Kidney (tissue), 14 donors: ENCODE data around the gene ARFGEF3. TPM values are rescaled to one million over a fixed set of nuclear protein-coding genes. Genes with fewer than 3 reads are reported as not detected.

ENCODE experiments used
- DNase-seq, 5 donors: peaks; one replicate each; pipeline ENCODE4 v3.0.0-alpha.2; 2013 to 2020
- FAIRE-seq: peaks from 2 replicates; lab custom pipeline; 2012; peaks lifted over from hg19 to GRCh38; lab: Jason Lieb, UNC
- H3K27ac ChIP-seq, 2 donors: one replicate each; pipeline ENCODE4 v1.7.0; 2013; ENCODE audit warnings: low read depth in 2 of 2, low read length in 2 of 2, inconsistent platforms in 1 of 2
- H3K27me3 ChIP-seq: one replicate; pipeline ENCODE4 v1.7.1; 2013; ENCODE audit warnings: low read length, inconsistent platforms; ENCODE audit not compliant: control insufficient read depth, insufficient read depth
- H3K36me3 ChIP-seq, 3 donors: one replicate each; pipeline versions ENCODE4 v1.7.0 to v1.7.1; 2013; ENCODE audit warnings: low read length in 3 of 3, control low read depth in 1 of 3, inconsistent platforms in 1 of 3; ENCODE audit not compliant: insufficient read depth in 3 of 3, control insufficient read depth in 2 of 3
- H3K4me1 ChIP-seq, 3 donors: one replicate each; pipeline versions ENCODE4 v1.7.0 to v1.7.1; 2013; ENCODE audit warnings: low read length in 3 of 3, inconsistent platforms in 1 of 3, low read depth in 1 of 3; ENCODE audit not compliant: control insufficient read depth in 2 of 3, insufficient read depth in 2 of 3
- H3K4me3 ChIP-seq, 3 donors: one replicate each; pipeline versions ENCODE4 v1.7.0 to v1.8.1; 2013; ENCODE audit warnings: low read length in 3 of 3, control low read depth in 1 of 3, inconsistent platforms in 1 of 3
- H3K9ac ChIP-seq, 3 donors: one replicate each; pipeline versions ENCODE4 v1.7.0 to v1.7.1; 2013; ENCODE audit warnings: low read length in 3 of 3, control low read depth in 1 of 3, inconsistent platforms in 1 of 3
- H3K9me3 ChIP-seq, 3 donors: one replicate each; pipeline versions ENCODE4 v1.7.0 to v1.7.1; 2013; ENCODE audit warnings: low read length in 3 of 3, control low read depth in 1 of 3, inconsistent platforms in 1 of 3; ENCODE audit not compliant: control insufficient read depth in 2 of 3, insufficient read depth in 1 of 3
- CTCF ChIP-seq: IDR thresholded peaks from 3 replicates; pipeline ENCODE4 v1.5.1; 2012; ENCODE audit warnings: mild to moderate bottlenecking, moderate library complexity, borderline replicate concordance; ENCODE audit not compliant: insufficient read depth; ENCODE audit errors: extremely low read depth
- intact Hi-C: fragments of 100-400 bp; cut with DNase I; formaldehyde crosslinking; loops from one replicate; pipeline ENCODE4 v1.11.1; 2022
- polyA plus RNA-seq: library from polyadenylated mRNA; stranded (reverse); fragments of 350-450 nt; fragmentation: Illumina TruSeq; extraction: RNeasy Lipid Tissue Mini Kit (QIAGEN cat#74804); gene quantifications from one replicate; pipeline ENCODE4 v1.2.3, GENCODE V29; 2014; ENCODE audit warnings: low read depth, low replicate concordance; ENCODE audit not compliant: insufficient read depth
- total RNA-seq: library from RNA; stranded (reverse); fragmentation: NEBNext Ultra II Directional; extraction: Animal tissue kit (Norgen Biotek cat#: 25700); gene quantifications from one replicate; pipeline ENCODE4 v1.2.1, GENCODE V29; 2021
- donor health status: control.
- donor health status: control.
- donor health status: control.
- donor health status: control.
- donor health status: control.
- donor health status: DM: yes; HTN: yes; CAD: no.
- donor health status: Normal renal cell carcinoma (clear cell type).

The ARFGEF3 gene
- total and polyA plus RNA-seq, 2 donors from 2014 or later: 1.2 to 7.8 TPM

- no peak for TF ChIP-seq CTCF
- intact Hi-C loops: no loop called here
- Histone ChIP-seq H3K9ac (no peak overlapping the region), H3K27ac (no peak overlapping the region), H3K4me1 (no peaks in the 10 kb centered on the region), H3K4me3 (no peak overlapping the region), H3K27me3 (no peaks in the 10 kb centered on the region), H3K9me3 (no peaks in the 10 kb centered on the region), H3K36me3 (no peaks in the 10 kb centered on the region)
- no peak for FAIRE-seq
- no peak for DNase-seq
Measured at GRCh38 chr6:138370631-138371451, 209.1 kb downstream of the ARFGEF3 start.

- DNase-seq (no peak), FAIRE-seq (no peak)
- H3K4me1 ChIP-seq: no peaks in the 10 kb centered on the region
- intact Hi-C loops: no loop called here
- no peak for TF ChIP-seq CTCF
- H3K27ac ChIP-seq: no peak overlapping the region
- H3K9me3 ChIP-seq: no peaks in the 10 kb centered on the region
- no peak overlapping the region for H3K4me3 ChIP-seq
- no peaks in the 10 kb centered on the region for H3K27me3 ChIP-seq
- H3K36me3 ChIP-seq: no peaks in the 10 kb centered on the region
- no peak overlapping the region for H3K9ac ChIP-seq
Measured at GRCh38 chr6:138371452-138371711, 209.6 kb downstream of the ARFGEF3 start.

GRCh38 chr6:138371720-138372119 is 210.0 kb downstream of the ARFGEF3 start:
- Histone ChIP-seq H3K9ac (no peak overlapping the region), H3K4me1 (no peaks in the 10 kb centered on the region), H3K4me3 (no peak overlapping the region), H3K36me3 (no peaks in the 10 kb centered on the region), H3K27ac (no peak overlapping the region), H3K9me3 (no peaks in the 10 kb centered on the region), H3K27me3 (no peaks in the 10 kb centered on the region)
- no peak for FAIRE-seq
- DNase-seq: peak in 2 of 5 donors; percentile 13
- intact Hi-C loops: no loop called here
- TF ChIP-seq CTCF: no peak
